GM19351 (cell line): ENCODE results near the gene NHLRC2.
"Not testable (repeated sequence)": the region's sequence is repeated elsewhere in the genome, so short reads cannot be mapped to it uniquely, and the experiment has no call there.

Source experiments
- ATAC-seq: cut with Tn5 transposase; IDR thresholded peaks from one replicate; pipeline ENCODE4 v1.9.1; 2021; ENCODE audit warnings: mild to moderate bottlenecking, moderate library complexity; ENCODE audit not compliant: unreplicated experiment

NHLRC2 gene

DNA sequence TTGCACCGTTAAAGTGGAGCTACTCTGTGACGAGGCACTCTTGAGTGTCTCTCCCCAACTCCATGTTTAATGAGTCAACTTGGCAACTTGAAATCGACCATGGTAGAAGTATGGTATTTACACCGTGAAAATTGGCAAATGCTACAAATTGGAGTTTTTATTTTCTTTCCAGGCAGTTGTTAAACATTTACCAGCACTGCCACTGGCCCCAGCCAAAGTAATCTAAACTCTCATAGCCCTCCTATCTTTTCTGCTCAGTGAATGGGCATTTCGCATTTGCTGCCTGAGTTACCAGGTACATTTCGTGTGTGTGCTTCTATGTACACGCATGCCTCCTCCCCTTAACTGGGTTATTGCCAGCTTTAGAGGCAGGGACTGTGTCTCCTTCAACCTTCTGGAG, 83.3 kb downstream of the NHLRC2 start:
- ATAC-seq: no peak

DNA sequence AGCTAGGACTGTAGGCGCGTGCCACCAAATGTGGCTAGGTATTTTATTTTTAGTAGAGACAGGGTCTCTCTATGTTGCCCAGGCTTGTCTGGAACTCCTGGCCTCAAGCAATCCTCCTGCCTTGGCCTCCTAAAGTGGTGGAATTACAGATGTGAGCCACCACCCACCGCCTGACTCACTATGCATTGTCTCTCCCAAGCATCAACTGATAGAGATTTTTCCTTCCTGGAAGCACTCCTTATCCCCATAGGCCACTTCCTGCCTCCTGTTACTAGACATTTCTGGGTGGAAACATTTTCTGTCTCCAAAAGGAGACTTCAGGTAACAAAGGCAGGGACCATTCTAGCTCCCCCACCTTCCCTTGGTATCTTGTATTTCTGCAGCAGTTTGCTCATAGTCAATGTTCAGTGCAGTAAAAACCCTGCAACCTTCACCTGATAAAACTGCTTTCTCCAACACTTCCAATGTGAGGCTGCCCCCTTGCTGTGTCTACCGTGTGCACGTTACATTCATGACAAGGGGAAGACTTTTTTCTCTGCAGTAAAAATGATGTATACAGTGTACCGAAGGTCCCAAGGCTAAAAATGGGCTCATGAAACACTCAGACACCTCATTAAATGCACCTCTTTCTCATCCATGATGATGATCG, 84.9 kb downstream of the NHLRC2 start:
- no peak for ATAC-seq

DNA sequence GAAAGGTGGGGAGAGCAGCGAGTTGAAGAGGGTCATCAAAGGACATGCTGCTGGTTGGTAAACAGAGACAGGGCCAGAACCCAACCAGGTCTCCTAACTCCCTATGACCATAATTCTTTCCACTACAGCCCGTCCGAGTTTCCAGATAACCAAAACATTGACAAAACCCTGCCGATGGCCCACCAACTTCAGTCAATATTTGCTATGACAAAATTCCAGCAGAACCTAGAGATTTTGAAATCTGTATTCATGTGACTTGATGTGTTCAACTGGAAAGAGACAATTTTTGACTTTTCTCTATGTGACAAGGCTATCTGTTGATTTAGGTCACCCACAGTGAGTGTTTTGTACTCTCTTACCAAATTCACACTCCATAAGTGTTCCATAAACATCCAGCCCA, 86.7 kb downstream of the NHLRC2 start:
- no peak for ATAC-seq

DNA sequence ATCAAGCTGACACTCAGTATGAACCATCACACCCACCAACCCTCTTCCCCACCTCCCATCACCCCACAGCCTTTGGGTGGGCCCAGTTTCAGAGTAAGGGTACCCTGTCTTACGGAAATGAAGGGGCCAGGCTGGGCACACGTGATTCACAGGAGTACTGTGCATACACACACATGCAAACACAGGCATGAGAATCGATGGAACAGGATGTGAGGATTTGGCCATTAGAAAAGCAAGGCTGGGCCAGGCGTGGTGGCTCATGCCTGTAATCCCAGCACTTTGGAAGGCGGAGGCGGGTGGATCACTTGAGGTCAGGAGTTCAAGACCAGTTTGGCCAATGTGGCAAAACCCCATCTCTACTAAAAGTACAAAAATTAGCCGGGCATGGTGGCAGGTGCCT, 88.7 kb downstream of the NHLRC2 start:
- not testable (repeated sequence) for ATAC-seq

DNA sequence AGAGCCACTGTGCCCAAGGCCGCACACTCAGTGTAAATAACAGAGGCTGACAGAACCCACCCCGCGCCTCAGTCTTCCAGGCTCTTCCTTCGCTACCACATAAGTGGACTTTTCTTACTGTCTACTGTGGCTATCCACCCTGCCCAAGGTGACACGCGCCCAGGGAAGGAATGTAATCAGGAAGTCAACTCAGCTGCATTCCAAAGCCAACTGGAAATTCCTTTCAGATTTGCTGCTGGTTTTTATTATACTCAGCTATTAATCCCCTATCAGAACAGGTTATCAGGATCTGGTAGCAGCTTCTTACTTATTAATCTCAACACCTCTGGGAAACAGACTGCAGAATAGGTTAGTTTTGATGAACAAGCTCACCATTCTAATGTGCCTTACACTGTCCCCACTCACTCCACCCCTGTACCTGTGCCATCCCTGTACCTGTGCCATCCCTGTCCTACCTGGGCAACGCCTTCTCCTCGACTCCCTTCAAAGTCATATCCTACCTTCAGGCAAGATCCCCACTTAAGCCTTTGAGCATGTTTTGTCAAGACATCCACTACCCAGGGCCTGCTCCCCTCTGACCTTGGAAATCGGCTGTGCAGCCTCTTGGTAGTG, 90.7 kb downstream of the NHLRC2 start:
- ATAC-seq: no peak

DNA sequence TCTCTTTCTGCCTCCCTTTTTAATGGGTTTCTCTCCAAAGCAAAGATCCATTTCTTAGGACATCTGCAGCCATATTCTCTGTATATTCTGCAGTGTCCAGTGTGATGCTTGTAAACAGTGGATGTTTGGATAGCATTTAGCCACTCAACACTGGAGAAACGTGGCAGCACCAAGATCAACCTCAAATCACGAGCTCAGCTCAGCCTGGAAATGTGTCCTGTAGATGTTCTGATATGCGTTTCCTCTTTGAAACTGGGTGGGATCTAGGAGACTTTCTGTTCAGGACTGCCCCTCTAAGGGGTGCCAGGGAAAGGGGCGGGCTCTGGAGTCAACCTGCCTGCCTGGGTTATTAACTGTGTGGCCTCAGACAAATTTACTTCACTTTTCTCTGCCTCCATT, 91.2 kb downstream of the NHLRC2 start:
- ATAC-seq: no peak

DNA sequence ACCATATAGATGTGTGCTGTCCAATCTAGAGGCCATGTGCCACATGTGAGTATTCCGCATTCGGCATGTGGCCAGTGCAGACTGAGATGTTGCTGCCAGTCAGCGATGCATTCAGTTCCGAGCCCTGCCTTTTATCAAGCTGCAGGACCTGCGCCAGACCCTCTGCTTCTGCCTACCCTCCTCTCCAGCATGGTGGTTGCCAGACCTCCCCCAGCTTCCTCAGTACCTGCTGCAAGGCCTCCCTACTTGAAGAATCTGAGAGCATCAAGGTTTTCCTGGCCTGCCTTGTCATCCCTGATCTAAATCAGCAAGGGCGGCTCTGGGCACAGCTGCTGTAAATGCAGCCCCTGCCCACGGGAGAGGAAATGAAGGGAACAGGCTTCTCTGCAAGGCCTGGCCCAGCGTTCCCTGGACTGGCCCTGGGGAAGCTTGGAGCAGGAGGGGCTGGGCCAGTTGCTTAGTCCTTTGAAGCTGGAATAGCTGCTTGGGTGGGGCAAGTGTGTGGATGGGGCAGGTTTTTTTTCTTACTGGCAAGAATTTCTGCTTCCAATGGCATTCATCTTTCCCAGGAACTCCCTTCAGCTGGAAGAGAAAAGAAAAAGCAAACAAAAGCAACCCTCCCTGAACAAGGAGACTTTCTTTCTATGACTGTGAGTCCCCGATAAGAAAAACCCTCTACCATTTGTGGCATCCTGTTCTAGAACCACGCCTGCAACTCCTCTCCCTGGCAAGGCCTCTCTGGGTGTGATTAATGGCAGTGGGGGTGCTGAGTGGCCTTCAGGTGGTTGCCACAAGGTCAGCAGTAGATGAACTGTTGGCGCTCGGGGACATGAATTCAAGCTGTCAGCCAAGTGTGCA, 93.0 kb downstream of the NHLRC2 start:
- no peak for ATAC-seq

DNA sequence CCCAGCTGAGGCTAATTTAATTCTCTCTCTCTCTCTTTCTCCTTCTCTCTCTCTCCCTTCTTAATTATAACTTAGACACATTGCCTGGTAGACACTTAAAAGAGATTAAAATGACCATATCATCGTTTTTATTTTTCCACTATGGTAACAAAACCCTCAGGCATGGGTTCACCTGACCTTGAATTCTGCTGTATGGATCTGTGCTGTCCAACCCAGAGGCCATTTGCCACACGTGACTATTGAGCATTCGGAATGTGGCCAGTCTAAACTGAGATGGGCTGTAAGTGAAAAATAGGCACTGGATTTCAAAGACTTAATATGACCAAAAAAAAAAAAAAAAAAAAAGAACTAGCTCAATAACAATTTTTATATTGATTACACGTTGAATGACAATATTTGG, 93.6 kb downstream of the NHLRC2 start:
- no peak for ATAC-seq

DNA sequence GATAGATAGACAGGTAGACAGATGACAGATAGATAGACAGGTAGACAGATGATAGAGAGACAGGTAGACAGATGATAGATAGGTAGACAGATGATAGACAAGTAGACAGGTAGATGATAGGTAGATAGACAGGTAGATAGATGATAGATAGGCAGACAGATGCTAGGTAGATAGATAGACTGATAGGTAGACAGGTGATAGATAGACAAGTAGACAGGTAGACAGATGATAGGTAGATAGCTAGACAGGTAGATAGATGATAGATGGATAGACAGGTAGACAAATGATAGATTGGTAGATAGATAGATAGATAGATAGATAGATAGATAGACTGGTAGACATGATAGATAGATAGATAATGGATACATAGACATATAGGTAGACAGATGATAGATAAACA, 95.8 kb downstream of the NHLRC2 start:
- ATAC-seq: no peak

DNA sequence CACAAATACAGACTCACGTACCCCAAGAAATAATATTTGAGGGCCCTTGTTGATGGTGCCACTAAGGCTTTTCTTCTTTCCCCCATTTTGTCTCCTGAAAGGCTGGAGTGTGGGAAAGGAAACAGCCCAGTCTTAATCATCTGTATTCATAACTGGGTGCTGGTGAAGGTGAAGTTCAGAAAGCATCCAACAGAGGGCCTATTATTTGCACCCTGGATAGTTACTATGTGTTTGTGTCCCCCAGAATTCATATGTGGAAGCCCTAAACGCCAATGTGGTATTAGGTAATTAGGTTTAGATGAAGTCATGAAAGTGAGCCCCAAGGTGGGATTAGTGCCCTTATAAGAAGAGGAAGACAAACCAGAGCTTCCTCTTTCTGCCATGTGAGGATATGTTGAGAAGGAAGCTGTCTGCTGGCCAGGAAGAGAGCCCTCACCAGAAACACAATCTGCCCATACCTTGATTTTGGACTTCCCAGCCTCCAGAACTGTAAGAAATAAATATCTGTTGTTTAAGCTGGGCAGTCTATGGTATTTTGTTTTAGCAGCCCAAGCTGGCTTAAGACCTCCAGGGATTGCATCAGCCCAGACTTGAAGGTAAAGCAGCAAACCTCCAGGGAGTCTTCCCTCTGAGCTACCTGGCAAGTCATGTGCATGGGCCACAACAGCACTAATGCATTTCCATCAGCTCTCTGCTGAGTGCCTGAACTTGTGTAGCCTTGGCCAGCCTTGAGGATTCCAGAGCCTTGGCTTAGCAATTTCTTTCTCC, 99.2 kb downstream of the NHLRC2 start:
- no peak for ATAC-seq

DNA sequence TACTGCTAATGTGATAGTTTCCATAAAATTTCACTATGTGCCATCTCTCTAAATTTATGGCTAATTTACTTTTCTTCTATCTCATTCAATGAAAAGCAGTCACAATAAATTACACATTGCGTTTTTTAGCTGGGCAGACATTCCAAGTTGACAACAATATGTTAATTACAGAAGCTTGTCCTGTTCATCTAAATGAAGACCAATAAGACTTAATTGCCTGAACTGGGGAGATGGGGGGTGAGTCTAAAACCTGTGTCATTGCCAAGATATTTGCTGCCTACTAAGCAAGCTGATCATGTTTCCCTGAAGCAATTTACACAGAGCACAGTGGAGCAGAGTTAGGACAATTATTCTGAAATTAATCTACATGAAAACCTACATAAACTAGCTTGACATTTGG, 99.9 kb downstream of the NHLRC2 start:
- no peak for ATAC-seq

DNA sequence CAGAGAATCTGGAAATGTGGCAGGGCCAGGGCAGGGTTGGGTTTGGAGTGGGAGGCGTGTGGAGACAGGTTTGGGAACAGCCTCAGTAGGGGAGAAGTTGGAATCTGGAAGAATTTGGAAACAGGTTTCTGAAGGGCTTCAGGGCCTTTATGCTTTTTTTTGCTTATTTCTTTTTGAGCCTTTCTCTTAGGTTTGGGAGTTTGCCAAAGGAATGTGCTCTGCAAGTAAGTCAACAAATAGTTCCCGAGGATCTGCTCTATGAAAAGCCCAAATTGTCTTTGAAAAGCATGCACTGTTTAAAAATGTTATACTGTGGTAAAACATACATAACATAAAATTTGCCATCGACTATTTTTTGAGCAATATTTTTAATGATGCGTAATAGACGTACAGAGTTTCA, 102.6 kb downstream of the NHLRC2 start:
- ATAC-seq: no peak

DNA sequence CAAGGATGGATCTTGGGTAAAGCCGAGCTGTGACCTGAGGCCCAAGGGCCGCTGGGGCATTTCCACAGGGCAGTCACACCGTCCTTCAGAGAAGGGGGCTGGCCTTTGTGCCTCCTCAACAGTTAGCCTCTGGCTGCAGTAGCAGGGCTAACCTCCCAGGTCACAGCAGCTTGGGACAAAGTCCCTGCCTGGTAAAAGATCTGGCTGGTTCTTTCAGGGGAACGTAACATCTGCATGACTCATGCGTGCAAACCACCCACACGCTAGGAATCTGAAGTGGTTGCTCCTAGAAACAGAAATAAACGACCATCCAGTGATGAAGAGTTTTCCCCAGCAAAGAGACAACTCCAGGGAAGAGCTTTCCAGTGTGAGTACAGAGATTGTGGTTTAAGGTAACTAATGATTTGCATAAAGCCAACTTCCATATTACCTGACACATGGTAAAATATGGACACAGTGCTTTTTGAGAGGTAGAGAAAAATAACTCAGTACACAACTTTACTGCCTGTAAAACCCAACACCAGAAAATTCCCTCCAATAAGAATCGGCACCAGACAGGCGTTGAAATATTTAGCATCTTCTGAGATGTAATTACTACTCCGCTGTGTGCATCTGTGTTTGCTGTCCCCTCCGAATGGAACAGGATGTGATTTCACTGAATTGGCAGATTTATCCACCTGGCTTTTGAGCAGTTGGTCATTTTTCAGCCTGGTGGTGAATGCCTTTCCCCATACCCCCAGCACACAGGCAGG, 104.3 kb downstream of the NHLRC2 start:
- ATAC-seq: no peak

DNA sequence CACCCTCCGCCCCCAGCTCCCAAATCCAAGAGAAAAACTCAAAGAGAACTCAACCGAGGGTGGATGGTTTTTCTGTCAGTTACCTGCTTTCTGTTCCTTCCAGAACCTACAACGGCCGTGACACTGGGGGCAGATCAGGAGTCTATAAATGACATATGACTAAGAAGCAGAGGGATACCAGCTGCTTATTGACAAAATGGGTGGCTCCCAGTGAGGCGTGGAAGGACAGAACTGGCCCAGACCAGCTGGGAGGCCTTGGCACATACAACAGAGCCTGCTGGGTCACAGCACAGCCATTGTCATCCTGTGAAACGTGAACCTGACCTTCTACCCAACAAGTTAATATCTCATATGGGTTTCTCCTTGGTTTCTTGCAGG, 104.9 kb downstream of the NHLRC2 start:
- ATAC-seq: peak; percentile 59

DNA sequence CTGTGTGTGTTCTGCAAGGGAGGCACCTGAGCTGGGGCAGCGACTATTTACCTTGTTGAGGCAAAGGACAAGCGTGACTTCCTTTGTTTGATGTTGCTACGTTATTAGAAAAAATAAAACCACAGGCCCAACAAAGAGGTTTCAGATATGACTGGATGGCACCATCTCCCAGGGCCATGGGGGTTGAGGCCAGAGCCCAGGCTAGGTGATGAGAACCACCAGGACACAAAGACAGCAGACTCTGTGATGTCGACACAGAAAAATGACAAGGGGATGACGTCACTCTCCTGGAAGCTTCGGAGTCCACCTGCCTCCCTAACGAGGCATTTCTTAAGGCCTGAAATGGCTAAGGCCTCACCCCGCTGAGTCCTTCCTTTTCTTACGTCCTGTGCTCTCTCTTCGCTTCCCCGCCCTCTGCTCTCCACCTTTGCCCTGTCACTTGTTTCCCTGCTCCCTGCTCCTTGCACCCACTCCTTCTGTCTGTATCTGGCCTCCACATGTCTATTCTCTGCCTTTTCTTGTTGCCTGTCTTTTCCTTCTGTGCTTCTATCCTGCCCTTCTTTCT, 106.2 kb downstream of the NHLRC2 start:
- peak; percentile 26 for ATAC-seq

DNA sequence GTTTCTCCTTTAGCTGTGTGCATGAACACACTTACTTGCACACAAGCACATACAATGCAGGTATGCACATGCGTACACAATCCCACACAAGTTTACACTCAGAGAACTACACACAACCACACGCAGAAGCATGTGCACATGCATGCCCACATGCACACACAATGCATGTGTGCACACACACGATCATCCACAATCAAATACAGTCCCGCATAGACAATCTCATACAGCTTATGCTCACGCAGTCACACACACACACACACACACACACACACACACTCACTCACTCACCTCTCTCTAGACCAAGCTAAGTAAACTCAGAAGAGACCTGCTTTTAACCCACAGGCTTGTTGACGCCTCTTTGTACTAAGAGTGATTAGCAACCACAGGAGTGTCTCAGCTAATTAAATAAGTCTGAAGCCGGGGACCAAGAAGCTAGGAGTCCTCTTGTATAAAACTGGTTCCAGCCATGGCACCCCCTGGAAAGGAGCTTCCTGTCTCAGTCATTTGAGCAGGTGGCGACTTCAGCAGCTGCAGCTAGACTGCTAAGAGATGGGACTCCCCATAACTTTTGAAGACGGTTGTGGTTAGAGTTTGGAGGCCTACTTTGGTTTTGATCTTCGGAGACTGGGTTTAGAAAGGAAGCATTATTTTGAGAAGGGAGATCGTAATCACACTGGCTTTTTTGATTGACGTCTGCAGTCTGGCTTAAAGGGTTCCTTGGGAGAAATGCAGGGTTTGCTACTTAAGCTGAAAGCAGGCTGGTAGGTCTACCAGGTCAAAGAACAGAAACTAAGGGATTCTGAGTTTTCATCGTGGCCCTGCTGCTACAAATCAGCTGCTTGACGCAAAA, 106.9 kb downstream of the NHLRC2 start:
- ATAC-seq: peak; percentile 69

DNA sequence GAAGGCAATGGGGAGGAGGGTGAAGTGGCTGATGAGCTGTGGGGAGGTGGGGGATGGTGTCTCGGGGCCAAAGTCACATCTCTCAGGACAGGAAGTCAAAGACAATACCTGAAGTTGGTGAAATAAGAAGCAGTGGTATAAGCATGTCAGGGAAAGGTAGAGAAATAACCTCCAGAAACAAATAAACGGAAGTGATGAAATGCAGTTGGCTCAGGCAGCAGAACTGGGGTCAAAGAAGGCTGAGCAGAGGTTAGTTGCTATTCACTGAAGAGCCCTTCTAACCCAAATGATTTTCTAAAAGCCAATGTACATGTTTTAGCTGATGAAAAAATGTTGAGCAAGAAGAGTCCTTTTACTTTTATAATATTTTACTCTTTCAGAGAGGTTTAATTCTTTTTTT, 110.6 kb downstream of the NHLRC2 start:
- ATAC-seq: no peak

DNA sequence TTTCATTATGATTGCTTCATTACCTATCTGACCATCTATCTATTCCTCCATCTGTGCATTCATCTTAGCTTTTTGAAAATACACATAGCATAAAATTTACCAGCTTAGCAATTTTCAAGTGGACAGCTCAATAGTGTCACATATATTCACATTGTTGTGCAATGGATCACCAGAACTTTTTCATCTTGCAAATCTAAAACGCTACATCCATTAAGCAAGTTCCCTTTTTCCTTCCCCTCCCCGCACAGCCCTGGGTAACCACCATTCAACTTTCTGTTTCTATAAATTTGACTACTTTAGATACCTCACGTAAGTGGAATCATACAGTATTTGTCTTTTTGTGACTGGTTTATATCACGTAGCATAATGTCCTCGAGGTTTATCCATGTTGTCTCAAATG, 111.2 kb downstream of the NHLRC2 start:
- ATAC-seq: peak; percentile 32
